A549 (cell line): Measurements from ENCODE around the gene TUBB6. TPM values are rescaled to one million over a fixed set of nuclear protein-coding genes. Genes with fewer than 3 reads are reported as not detected.

Experiments used
- ATAC-seq, 2 experiments: fragments of 200-7000 bp in 1 of 2; fragments of >200 bp in 1 of 2; cut with Nextera tagmentation in 1 of 2; cut with Tn5 transposase in 1 of 2; 3 replicates each; pipeline versions ENCODE4 v1.8.0 to v1.9.1; 2018 to 2020; ENCODE audit warnings: mild to moderate bottlenecking in 1 of 2, moderate library complexity in 1 of 2
- CTCF ChIA-PET: fragments of 300-600 bp; sonication (Branson Sonifier 250); formaldehyde crosslinking; extraction: SDS; loops from one replicate; lab custom pipeline; 2021; ENCODE audit warnings: antibody characterized with exemption, inconsistent platforms; lab: Yijun Ruan, JAX
- POLR2A ChIA-PET: fragments of 350-600 bp; formaldehyde crosslinking; extraction: SDS; loops from one replicate; lab custom pipeline; 2021; ENCODE audit warnings: antibody characterized with exemption, inconsistent platforms; lab: Yijun Ruan, JAX
- DNase-seq, 2 experiments: peaks; one replicate each; pipeline versions ENCODE4 v3.0.0 to v3.0.0-alpha.2; 2011 to 2016; ENCODE audit warnings: low read depth in 1 of 2, low spot score in 1 of 2
- FAIRE-seq: peaks from 2 replicates; lab custom pipeline; 2011; peaks lifted over from hg19 to GRCh38; lab: Jason Lieb, UNC
- H3K27ac ChIP-seq, 2 experiments: fragments of >200 bp; sonication (Bioruptor Twin); formaldehyde crosslinking; 3 replicates each; pipeline ENCODE4 v1.5.1; 2016 to 2017
- H3K4me1 ChIP-seq: fragments of >200 bp; sonication (Bioruptor Twin); formaldehyde crosslinking; 3 replicates; pipeline ENCODE4 v1.6.1; 2016
- H3K4me2 ChIP-seq: fragments of >200 bp; sonication (Bioruptor Twin); formaldehyde crosslinking; 3 replicates; pipeline ENCODE4 v1.6.1; 2016
- H3K4me3 ChIP-seq: fragments of >200 bp; sonication (Bioruptor Twin); formaldehyde crosslinking; 3 replicates; pipeline ENCODE4 v1.5.1; 2016
- H3K9me3 ChIP-seq: fragments of >200 bp; sonication (Bioruptor Twin); formaldehyde crosslinking; 3 replicates; pipeline ENCODE4 v1.6.1; 2016
- CHD4 ChIP-seq: fragments of 200-600 bp; sonication (generic); IDR thresholded peaks from 2 replicates; pipeline ENCODE4 v1.6.1; 2016; ENCODE audit warnings: antibody characterized with exemption, mild to moderate bottlenecking, borderline replicate concordance
- FOSL2 ChIP-seq, 2 experiments: fragments of 450-650 bp in 1 of 2; fragments of >200 bp in 1 of 2; sonication (Bioruptor Twin) in 1 of 2; formaldehyde crosslinking; IDR thresholded peaks; 2 replicates each; pipeline versions ENCODE4 v1.5.0 to v1.6.1; 2016 to 2020; ENCODE audit warnings: mild to moderate bottlenecking in 1 of 2, moderate library complexity in 1 of 2
- FOXS1 ChIP-seq: fragments of 250-450 bp; sonication (Bioruptor Pico); IDR thresholded peaks from 2 replicates; pipeline ENCODE4 v1.5.0; 2020; ENCODE audit warnings: mild to moderate bottlenecking, moderate library complexity
- HDAC2 ChIP-seq: fragments of 200-600 bp; sonication (generic); IDR thresholded peaks from 2 replicates; pipeline ENCODE4 v1.6.1; 2016
- HOXA7 ChIP-seq: fragments of 250-450 bp; sonication (Bioruptor Pico); IDR thresholded peaks from 2 replicates; pipeline ENCODE4 v1.5.0; 2020; ENCODE audit warnings: mild to moderate bottlenecking, moderate library complexity
- HOXB13 ChIP-seq: fragments of 250-450 bp; sonication (Bioruptor Pico); IDR thresholded peaks from 2 replicates; pipeline ENCODE4 v1.5.0; 2020; ENCODE audit warnings: low read depth, mild to moderate bottlenecking, moderate library complexity
- JUN ChIP-seq, 2 experiments: fragments of >200 bp; sonication (Bioruptor Twin); formaldehyde crosslinking; IDR thresholded peaks; 2 replicates in 1 of 2; 3 replicates in 1 of 2; pipeline ENCODE4 v1.6.1; 2016 to 2017
- JUNB ChIP-seq: fragments of >200 bp; sonication (Bioruptor Twin); formaldehyde crosslinking; IDR thresholded peaks from 2 replicates; pipeline ENCODE4 v1.6.1; 2016
- KDM1A ChIP-seq: fragments of 200-600 bp; sonication (generic); IDR thresholded peaks from 2 replicates; pipeline ENCODE4 v1.6.1; 2016; ENCODE audit warnings: low read depth, mild to moderate bottlenecking
- KDM5A ChIP-seq: fragments of 200-600 bp; sonication (generic); IDR thresholded peaks from 2 replicates; pipeline ENCODE4 v1.6.1; 2016; ENCODE audit warnings: antibody characterized with exemption, mild to moderate bottlenecking
- MYC ChIP-seq: IDR thresholded peaks from 2 replicates; pipeline ENCODE4 v1.6.1; 2012; ENCODE audit warnings: mild to moderate bottlenecking, inconsistent platforms, low read length, improper control_type of control experiment, borderline replicate concordance
- NFE2L2 ChIP-seq: fragments of 150-350 bp; conservative IDR thresholded peaks from 2 replicates; pipeline ENCODE4 v1.6.1; 2014; ENCODE audit warnings: low read length
- POLR2AphosphoS2 ChIP-seq: conservative IDR thresholded peaks from 2 replicates; pipeline ENCODE4 v1.6.1; 2012; ENCODE audit warnings: low read length, improper control_type of control experiment, inconsistent platforms
- RCOR1 ChIP-seq: fragments of 150-350 bp; IDR thresholded peaks from 2 replicates; pipeline ENCODE4 v1.6.1; 2014; ENCODE audit warnings: antibody characterized with exemption, low read length, low read depth
- TFCP2L1 ChIP-seq: fragments of 250-450 bp; sonication (Bioruptor Pico); IDR thresholded peaks from 2 replicates; pipeline ENCODE4 v1.5.0; 2021; ENCODE audit warnings: mild to moderate bottlenecking
- TP53 ChIP-seq: fragments of 250-450 bp; sonication (Bioruptor Pico); IDR thresholded peaks from 2 replicates; pipeline ENCODE4 v1.5.0; 2021; ENCODE audit warnings: mild to moderate bottlenecking, moderate library complexity
- ZFP36 ChIP-seq: fragments of 450-650 bp; IDR thresholded peaks from 2 replicates; pipeline ENCODE4 v1.6.1; 2014; ENCODE audit warnings: borderline replicate concordance; ENCODE audit not compliant: partially characterized antibody
- ZNF302 ChIP-seq: fragments of 250-450 bp; sonication (Bioruptor Pico); IDR thresholded peaks from 2 replicates; pipeline ENCODE4 v1.9.0; 2021; ENCODE audit warnings: inconsistent platforms, mild to moderate bottlenecking, moderate library complexity
- WGBS: methylation state at CpG from one replicate; pipeline ENCODE4 v1.1.6; 2017; ENCODE audit errors: missing lambda C conversion rate; 5-methylcytosine and 5-hydroxymethylcytosine counted together
- polyA plus RNA-seq, 4 experiments: library from polyadenylated mRNA; depleted of rRNA in 3 of 4; stranded (reverse); fragments of >200 nt; fragmentation: RNase III in 1 of 4; extraction: RNeasy Plus Mini Kit Qiagen cat#74134 plus additional on column Dnase treatment in 1 of 4; gene quantifications; 2 replicates in 3 of 4; 3 replicates in 1 of 4; pipeline ENCODE4 v1.2.3, GENCODE V29; 2011 to 2017
- TF ChIP-seq, protein P1 (sequence below): fragments of 150-350 bp; IDR thresholded peaks from 2 replicates; pipeline ENCODE4 v1.6.1; 2014; ENCODE audit warnings: low read depth, mild to moderate bottlenecking, low read length
- TF ChIP-seq, protein P2 (sequence below): fragments of >200 bp; sonication (Bioruptor Twin); formaldehyde crosslinking; IDR thresholded peaks from 3 replicates; pipeline ENCODE4 v1.5.1; 2016
- TF ChIP-seq, protein P3 (sequence below): fragments of 200-600 bp; sonication (generic); IDR thresholded peaks from 2 replicates; pipeline ENCODE4 v1.6.1; 2016; ENCODE audit warnings: antibody characterized with exemption, mild to moderate bottlenecking, moderate library complexity
- TF ChIP-seq, protein P4 (sequence below): fragments of 450-650 bp; IDR thresholded peaks from 2 replicates; pipeline ENCODE4 v1.6.1; 2014; ENCODE audit warnings: antibody characterized with exemption

TUBB6 gene
- polyA plus RNA-seq, 2 of the 4 experiments (the other 2 are of a cell fraction) = 88.5 to 235 TPM

DNA sequence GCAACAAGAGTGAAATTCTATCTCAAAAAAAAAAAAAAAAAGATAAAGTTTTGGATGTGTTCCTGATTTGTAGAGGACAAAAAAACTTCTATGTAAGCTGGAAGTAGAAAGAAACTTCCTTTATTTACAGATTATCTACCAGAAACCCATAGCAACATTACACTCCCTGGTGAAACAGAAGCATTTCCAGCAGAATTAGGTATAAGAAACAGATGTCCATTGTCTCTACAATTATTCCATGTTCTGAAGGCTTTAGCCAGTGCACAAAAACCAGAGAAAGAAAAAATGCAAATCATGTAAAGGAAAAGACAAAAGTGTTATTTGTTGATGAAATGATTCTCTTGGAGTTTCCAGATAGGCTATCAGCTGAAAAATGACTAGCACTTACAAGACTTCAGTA lies 4.9 kb downstream of the TUBB6 start:
- no peak overlapping the region for H3K4me2 ChIP-seq
- H3K4me3 ChIP-seq = no peak overlapping the region
- ChIA-PET POLR2A (no interaction called here), CTCF (interaction anchor here (1.1 to 1.6 kb wide), 3 partner anchors 22 to 42 kb away, joined by 4 to 6 read pairs (median 5); no protein-coding TSS in a partner anchor)
- peaks cover 8% of the 10 kb centered on the region for H3K4me1 ChIP-seq
- H3K27ac ChIP-seq = no peak overlapping the region
- TF ChIP-seq KDM5A (no peak), MYC (no peak)
- TF ChIP-seq, protein P1, sequence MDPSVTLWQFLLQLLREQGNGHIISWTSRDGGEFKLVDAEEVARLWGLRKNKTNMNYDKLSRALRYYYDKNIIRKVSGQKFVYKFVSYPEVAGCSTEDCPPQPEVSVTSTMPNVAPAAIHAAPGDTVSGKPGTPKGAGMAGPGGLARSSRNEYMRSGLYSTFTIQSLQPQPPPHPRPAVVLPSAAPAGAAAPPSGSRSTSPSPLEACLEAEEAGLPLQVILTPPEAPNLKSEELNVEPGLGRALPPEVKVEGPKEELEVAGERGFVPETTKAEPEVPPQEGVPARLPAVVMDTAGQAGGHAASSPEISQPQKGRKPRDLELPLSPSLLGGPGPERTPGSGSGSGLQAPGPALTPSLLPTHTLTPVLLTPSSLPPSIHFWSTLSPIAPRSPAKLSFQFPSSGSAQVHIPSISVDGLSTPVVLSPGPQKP = no peak
- DNase-seq (no peak), ATAC-seq (no peak), FAIRE-seq (no peak)
- H3K9me3 ChIP-seq = peaks cover 20% of the 10 kb centered on the region

DNA sequence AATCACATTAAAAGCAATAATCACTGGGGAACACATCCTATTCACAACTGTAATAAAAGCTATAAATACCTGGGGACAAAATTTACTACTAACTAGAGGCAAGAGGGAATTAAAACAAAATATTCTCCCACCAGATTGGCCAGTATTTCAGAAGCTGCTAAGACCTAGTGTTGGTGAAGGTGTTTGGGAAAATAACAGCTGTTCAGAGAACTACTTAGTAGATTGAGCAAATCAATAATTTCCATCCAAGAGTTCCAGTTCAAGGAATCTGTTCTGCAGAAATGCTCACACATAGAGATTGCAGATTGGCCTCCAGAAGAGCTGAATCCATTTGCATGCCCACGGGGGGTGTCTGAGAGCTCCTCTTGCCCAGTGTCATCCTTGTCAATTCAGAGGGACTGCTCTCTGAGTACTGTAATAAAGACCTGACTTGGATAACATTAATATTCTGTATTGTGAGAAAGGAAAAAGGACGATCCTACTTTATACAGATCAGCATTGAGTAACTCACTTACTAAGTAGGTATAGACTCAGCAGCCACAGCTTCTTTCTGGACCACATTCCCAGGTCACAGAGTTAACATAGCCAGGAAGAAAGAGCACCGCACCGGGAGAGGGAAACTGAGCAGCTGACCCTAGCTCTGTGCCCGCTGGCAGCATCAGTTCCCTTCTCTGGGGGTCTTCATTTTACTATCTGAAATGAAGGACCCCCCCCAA lies 5.6 kb downstream of the TUBB6 start:
- TF ChIP-seq POLR2AphosphoS2 (no peak), HOXA7 (CRISPR knock-in tag) (no peak), KDM5A (no peak), HDAC2 (no peak), HOXB13 (CRISPR knock-in tag) (no peak), FOSL2 (IDR thresholded peaks at IDR 0.05) (no peak), FOSL2 (CRISPR knock-in tag; IDR thresholded peaks at IDR 0.05) (no peak), ZNF302 (CRISPR knock-in tag) (no peak), FOXS1 (no peak), NFE2L2 (no peak), KDM1A (no peak), ZFP36 (no peak), CHD4 (no peak), TP53 (CRISPR knock-in tag) (no peak), JUN (IDR thresholded peaks at IDR 0.05) (no peak), JUNB (no peak), RCOR1 (no peak), TFCP2L1 (CRISPR knock-in tag) (no peak)
- TF ChIP-seq, protein P2, sequence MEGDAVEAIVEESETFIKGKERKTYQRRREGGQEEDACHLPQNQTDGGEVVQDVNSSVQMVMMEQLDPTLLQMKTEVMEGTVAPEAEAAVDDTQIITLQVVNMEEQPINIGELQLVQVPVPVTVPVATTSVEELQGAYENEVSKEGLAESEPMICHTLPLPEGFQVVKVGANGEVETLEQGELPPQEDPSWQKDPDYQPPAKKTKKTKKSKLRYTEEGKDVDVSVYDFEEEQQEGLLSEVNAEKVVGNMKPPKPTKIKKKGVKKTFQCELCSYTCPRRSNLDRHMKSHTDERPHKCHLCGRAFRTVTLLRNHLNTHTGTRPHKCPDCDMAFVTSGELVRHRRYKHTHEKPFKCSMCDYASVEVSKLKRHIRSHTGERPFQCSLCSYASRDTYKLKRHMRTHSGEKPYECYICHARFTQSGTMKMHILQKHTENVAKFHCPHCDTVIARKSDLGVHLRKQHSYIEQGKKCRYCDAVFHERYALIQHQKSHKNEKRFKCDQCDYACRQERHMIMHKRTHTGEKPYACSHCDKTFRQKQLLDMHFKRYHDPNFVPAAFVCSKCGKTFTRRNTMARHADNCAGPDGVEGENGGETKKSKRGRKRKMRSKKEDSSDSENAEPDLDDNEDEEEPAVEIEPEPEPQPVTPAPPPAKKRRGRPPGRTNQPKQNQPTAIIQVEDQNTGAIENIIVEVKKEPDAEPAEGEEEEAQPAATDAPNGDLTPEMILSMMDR = no peak
- TF ChIP-seq, protein P3, sequence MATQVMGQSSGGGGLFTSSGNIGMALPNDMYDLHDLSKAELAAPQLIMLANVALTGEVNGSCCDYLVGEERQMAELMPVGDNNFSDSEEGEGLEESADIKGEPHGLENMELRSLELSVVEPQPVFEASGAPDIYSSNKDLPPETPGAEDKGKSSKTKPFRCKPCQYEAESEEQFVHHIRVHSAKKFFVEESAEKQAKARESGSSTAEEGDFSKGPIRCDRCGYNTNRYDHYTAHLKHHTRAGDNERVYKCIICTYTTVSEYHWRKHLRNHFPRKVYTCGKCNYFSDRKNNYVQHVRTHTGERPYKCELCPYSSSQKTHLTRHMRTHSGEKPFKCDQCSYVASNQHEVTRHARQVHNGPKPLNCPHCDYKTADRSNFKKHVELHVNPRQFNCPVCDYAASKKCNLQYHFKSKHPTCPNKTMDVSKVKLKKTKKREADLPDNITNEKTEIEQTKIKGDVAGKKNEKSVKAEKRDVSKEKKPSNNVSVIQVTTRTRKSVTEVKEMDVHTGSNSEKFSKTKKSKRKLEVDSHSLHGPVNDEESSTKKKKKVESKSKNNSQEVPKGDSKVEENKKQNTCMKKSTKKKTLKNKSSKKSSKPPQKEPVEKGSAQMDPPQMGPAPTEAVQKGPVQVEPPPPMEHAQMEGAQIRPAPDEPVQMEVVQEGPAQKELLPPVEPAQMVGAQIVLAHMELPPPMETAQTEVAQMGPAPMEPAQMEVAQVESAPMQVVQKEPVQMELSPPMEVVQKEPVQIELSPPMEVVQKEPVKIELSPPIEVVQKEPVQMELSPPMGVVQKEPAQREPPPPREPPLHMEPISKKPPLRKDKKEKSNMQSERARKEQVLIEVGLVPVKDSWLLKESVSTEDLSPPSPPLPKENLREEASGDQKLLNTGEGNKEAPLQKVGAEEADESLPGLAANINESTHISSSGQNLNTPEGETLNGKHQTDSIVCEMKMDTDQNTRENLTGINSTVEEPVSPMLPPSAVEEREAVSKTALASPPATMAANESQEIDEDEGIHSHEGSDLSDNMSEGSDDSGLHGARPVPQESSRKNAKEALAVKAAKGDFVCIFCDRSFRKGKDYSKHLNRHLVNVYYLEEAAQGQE = no peak
- TF ChIP-seq, protein P4, sequence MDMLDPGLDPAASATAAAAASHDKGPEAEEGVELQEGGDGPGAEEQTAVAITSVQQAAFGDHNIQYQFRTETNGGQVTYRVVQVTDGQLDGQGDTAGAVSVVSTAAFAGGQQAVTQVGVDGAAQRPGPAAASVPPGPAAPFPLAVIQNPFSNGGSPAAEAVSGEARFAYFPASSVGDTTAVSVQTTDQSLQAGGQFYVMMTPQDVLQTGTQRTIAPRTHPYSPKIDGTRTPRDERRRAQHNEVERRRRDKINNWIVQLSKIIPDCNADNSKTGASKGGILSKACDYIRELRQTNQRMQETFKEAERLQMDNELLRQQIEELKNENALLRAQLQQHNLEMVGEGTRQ = no peak
- TF ChIP-seq, all 56 proteins: peak for 0
- Histone ChIP-seq H3K27ac (no peak overlapping the region), H3K9me3 (peaks cover 20% of the 10 kb centered on the region), H3K4me2 (no peak overlapping the region), H3K4me1 (peaks cover 8% of the 10 kb centered on the region), H3K4me3 (no peak overlapping the region)
- FAIRE-seq = no peak
- CTCF ChIA-PET = interaction anchor here (0.7 to 1.6 kb wide), 5 partner anchors 13 to 43 kb away, joined by 3 to 6 read pairs (median 4); no protein-coding TSS in a partner anchor
- WGBS = 96% methylated on average over 5 of the region's 5 CpGs
- no peak for ATAC-seq
- POLR2A ChIA-PET = no interaction called here
- no peak for DNase-seq
